ENCODE data around the gene BRS3. TPM values are rescaled to one million over a fixed set of nuclear protein-coding genes. Genes with fewer than 3 reads are reported as not detected.

BRS3 gene
- not detected in 2 replicates for total RNA-seq

GRCh38 chrX:136487647-136488046 is at the start of gene BRS3:
BRS3 (plus strand) TSS chrX:136487947; CDS start chrX:136488115, 168 bp downstream.

GRCh38 chrX:136497556-136498052 is 9.9 kb downstream of the BRS3 start, which contains the start of gene HTATSF1:
HTATSF1 (plus strand) TSS chrX:136497592; CDS start chrX:136497685, 93 bp downstream.

GRCh38 chrX:136531951-136532350 is 44.2 kb downstream of the BRS3 start, which contains the start of gene VGLL1:
VGLL1 (plus strand) TSS chrX:136532215; CDS start chrX:136536021, 3,806 bp downstream.

Other genes with a start within 250 kb of the BRS3 start
- 12.9 and 16.4 TPM in 2 replicates for gene MAP7D3, start 236.5 kb upstream of the BRS3 start, total RNA-seq
- gene ADGRG4, start 187.0 kb upstream of the BRS3 start, total RNA-seq, result not detected in 2 replicates
- 37.7 and 55.2 TPM in 2 replicates for gene HTATSF1, start 9.6 kb downstream of the BRS3 start, total RNA-seq
- not detected in 2 replicates for gene VGLL1, start 44.3 kb downstream of the BRS3 start, total RNA-seq
- under 0.01 TPM in 1 of 2 replicates, not detected in the other for gene CD40LG, start 160.2 kb downstream of the BRS3 start, total RNA-seq

Data from uterine smooth muscle cell (primary cell).